Measurements from ENCODE around the gene DFFA. TPM values are rescaled to one million over a fixed set of nuclear protein-coding genes. Genes with fewer than 3 reads are reported as not detected.

The DFFA gene
- total and polyA plus RNA-seq, 11 donors: 10.4 to 27.6 (median 24.5) TPM

DNA sequence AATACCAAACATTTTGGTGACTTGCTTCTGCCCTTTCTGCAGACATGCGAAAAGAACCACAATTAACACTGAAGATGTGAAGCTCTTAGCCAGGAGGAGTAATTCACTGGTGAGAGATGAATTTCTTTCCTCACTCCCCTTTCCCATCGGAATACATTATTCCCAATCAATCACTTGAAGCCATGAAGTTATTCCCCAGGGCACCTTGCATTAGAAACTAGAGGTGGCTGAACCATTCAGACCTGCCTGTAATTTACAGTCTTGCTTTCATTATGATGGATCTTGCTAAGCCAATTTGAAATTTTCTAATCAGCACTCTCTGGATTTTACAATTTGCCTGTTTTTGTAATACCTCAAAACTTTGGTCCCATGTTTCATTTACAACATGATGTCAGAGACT is 32.0 kb downstream of the DFFA start:
- Histone ChIP-seq H3K4me1 (no peaks in the 10 kb centered on the region), H3K36me3 (peaks cover 0 to 31% (median 3%) of the 10 kb centered on the region in 9 donors), H3K4me3 (no peak overlapping the region), H3K9me3 (no peaks in the 10 kb centered on the region), H3K27ac (no peak overlapping the region), H3K27me3 (no peaks in the 10 kb centered on the region)
- DNase-seq: no peak
- no peak for TF ChIP-seq POLR2A (IDR thresholded peaks at IDR 0.05)
- TF ChIP-seq, protein P1, sequence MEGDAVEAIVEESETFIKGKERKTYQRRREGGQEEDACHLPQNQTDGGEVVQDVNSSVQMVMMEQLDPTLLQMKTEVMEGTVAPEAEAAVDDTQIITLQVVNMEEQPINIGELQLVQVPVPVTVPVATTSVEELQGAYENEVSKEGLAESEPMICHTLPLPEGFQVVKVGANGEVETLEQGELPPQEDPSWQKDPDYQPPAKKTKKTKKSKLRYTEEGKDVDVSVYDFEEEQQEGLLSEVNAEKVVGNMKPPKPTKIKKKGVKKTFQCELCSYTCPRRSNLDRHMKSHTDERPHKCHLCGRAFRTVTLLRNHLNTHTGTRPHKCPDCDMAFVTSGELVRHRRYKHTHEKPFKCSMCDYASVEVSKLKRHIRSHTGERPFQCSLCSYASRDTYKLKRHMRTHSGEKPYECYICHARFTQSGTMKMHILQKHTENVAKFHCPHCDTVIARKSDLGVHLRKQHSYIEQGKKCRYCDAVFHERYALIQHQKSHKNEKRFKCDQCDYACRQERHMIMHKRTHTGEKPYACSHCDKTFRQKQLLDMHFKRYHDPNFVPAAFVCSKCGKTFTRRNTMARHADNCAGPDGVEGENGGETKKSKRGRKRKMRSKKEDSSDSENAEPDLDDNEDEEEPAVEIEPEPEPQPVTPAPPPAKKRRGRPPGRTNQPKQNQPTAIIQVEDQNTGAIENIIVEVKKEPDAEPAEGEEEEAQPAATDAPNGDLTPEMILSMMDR (IDR thresholded peaks at IDR 0.05): no peak
- intact Hi-C loops (cut with DNase I): no loop called here
- WGBS, 4 donors: 92 to 98% (median 96%) methylated on average over 2 of the region's 2 CpGs
- ATAC-seq: no peak

DNA sequence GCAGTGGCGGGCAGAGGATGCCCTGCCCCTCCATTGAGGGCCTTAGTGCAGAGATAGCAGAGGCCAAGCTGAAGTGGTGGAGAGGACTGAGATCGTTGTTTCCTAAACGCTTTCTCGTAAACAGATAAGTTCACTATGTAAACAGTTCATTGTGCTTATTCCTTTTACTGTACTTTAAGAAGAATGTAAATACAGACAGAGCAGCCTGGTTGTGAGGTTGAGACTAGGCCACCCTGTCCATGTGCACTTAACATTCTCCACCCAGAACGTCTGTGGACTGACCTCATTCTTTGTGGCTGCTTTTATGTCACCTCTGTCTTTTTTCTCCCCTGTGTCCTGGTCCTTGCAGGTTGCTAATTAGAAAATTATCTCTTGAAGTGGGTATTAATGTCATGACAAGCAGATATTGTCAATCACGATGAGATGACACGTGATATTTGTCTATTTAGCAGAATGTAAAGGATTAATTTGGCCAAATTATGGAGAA is 33.6 kb downstream of the DFFA start:
- ATAC-seq (peak in 3 of 4 donors; percentile 33 to 82 (median 62)), DNase-seq (no peak)
- no peaks in the 10 kb centered on the region for H3K4me1 ChIP-seq
- H3K36me3 ChIP-seq: peaks cover 0 to 32% (median 3%) of the 10 kb centered on the region in 9 donors
- TF ChIP-seq, protein P1 (IDR thresholded peaks at IDR 0.05): no peak
- no peak for TF ChIP-seq POLR2A (IDR thresholded peaks at IDR 0.05)
- peak overlapping the region in 1 of 12 donors; percentile 36 for H3K27ac ChIP-seq
- no peaks in the 10 kb centered on the region for H3K9me3 ChIP-seq
- intact Hi-C loops (cut with DNase I): loop anchor here in 1 of 10 donors (10.0 kb wide), 1 partner anchor 56 kb away; no protein-coding TSS in a partner anchor
- H3K27me3 ChIP-seq: no peaks in the 10 kb centered on the region
- no peak overlapping the region for H3K4me3 ChIP-seq
- WGBS, 4 donors: 54 to 61% (median 56%) methylated on average over 7 of the region's 7 CpGs

DNA sequence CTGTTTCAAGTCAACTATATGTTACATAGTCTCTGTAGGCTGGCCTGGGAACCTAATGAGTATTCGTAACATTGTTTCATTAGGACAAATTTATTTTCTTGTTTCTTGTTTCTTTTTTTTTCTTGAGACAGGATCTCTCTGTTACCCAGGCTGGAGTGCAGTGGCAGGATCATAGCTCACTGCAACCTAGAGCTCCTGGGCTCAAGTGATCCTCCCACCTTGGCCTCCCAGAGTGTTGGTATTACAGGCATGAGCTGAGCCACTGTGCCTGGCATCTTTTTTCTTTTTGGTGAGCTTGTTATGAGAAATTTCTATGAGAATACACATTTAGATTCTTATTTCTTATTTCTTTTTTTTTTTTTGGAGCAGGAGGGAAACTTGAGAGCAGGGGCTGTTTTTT is 35.3 kb downstream of the DFFA start:
- no peak overlapping the region for H3K4me3 ChIP-seq
- TF ChIP-seq POLR2A (IDR thresholded peaks at IDR 0.05): no peak
- TF ChIP-seq, protein P1 (IDR thresholded peaks at IDR 0.05): no peak
- H3K27ac ChIP-seq: no peak overlapping the region
- ATAC-seq (no peak), DNase-seq (no peak)
- no peaks in the 10 kb centered on the region for H3K27me3 ChIP-seq
- H3K9me3 ChIP-seq: no peaks in the 10 kb centered on the region
- H3K36me3 ChIP-seq: peaks cover 0 to 21% (median 3%) of the 10 kb centered on the region in 9 donors
- WGBS, 4 donors: 91 to 100% (median 98%) methylated on average over 1 of the region's 1 CpG
- H3K4me1 ChIP-seq: no peaks in the 10 kb centered on the region
- intact Hi-C loops (cut with DNase I): loop anchor here in 1 of 10 donors (10.0 kb wide), 1 partner anchor 58 kb away; no protein-coding TSS in a partner anchor

DNA sequence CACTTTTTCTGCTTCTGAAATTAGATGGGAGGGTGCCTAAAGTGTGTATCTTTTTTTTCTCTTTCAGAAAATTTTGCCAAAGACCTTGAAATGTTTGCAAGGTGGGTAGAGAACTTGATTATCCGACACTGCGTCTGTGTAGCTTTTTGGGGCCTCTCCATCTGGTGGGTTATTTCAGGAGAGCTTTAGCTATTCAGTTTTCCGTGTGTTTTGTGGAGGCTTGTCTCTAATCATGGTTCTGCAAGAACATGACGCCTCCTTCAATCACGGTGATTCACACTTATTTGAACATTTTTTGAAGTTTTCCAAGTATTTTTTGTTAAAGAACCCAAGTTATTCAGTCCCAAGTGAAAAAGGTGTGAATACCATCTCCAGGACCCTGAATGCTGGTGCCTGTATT is 37.7 kb downstream of the DFFA start:
- no peaks in the 10 kb centered on the region for H3K27me3 ChIP-seq
- no peaks in the 10 kb centered on the region for H3K9me3 ChIP-seq
- H3K27ac ChIP-seq: no peak overlapping the region
- 94 to 98% (median 95%) methylated on average over 5 of the region's 5 CpGs for WGBS, 4 donors
- intact Hi-C loops (cut with DNase I): loop anchor here in 8 of 10 donors (5.0 to 10.0 kb wide), 5 partner anchors 33 to 60 kb away; partner anchors contain the start of genes DFFA (in 3 of the 8) and PEX14 (in 3 of the 8)
- H3K4me1 ChIP-seq: peaks cover 0 to 17% (median 11%) of the 10 kb centered on the region in 12 donors
- TF ChIP-seq POLR2A (IDR thresholded peaks at IDR 0.05): no peak
- TF ChIP-seq, protein P1 (IDR thresholded peaks at IDR 0.05): no peak
- ATAC-seq (no peak), DNase-seq (no peak)
- H3K36me3 ChIP-seq: peaks cover 0 to 7% (median 0%) of the 10 kb centered on the region in 9 donors
- H3K4me3 ChIP-seq: no peak overlapping the region
